Stimulated activated CD4-positive, alpha-beta T cell treated with anti-CD3 and anti-CD28 coated beads, Interleukin-1b, Interleukin-23, amount 100 ng/mL, for 48 hours (primary cell): ENCODE data around the gene IFT81.
A peak's percentile ranks its signal among the peaks of the same experiment; 100 is the strongest.
"Not testable (repeated sequence)": the region's sequence is repeated elsewhere in the genome, so short reads cannot be mapped to it uniquely, and the experiment has no call there.

ENCODE experiments used
- DNase-seq: peaks from one replicate; pipeline ENCODE4 v3.0.0-alpha.2; 2020

Gene IFT81

GRCh38 chr12:110211639-110212536 is 87.7 kb downstream of the IFT81 start:
- DNase-seq: not testable (repeated sequence)

GRCh38 chr12:110217996-110218674 is 94.0 kb downstream of the IFT81 start:
- no peak for DNase-seq

GRCh38 chr12:110222027-110222426 is 97.9 kb downstream of the IFT81 start:
- no peak for DNase-seq

- DNase-seq: no peak
Observed at GRCh38 chr12:110222433-110222832, 98.3 kb downstream of the IFT81 start.

GRCh38 chr12:110223777-110224378 is 99.7 kb downstream of the IFT81 start:
- no peak for DNase-seq

- DNase-seq: no peak
Observed at GRCh38 chr12:110224379-110225304, 100.5 kb downstream of the IFT81 start.

GRCh38 chr12:110227138-110227537 is 103.0 kb downstream of the IFT81 start:
- DNase-seq: no peak

GRCh38 chr12:110228348-110228747 is 104.2 kb downstream of the IFT81 start:
- not testable (repeated sequence) for DNase-seq

GRCh38 chr12:110228756-110229155 is 104.6 kb downstream of the IFT81 start:
- DNase-seq: no peak

- DNase-seq: no peak
Observed at GRCh38 chr12:110229409-110229808, 105.3 kb downstream of the IFT81 start.

- no peak for DNase-seq
Observed at GRCh38 chr12:110230655-110231054, 106.5 kb downstream of the IFT81 start.

GRCh38 chr12:110233212-110233903 is 109.2 kb downstream of the IFT81 start:
- no peak for DNase-seq

GRCh38 chr12:110234331-110234751 is 110.2 kb downstream of the IFT81 start:
- no peak for DNase-seq

GRCh38 chr12:110234755-110235154 is 110.6 kb downstream of the IFT81 start:
- no peak for DNase-seq

GRCh38 chr12:110235383-110235782 is 111.2 kb downstream of the IFT81 start:
- DNase-seq: no peak

- DNase-seq: no peak
Observed at GRCh38 chr12:110243227-110243626, 119.1 kb downstream of the IFT81 start.

GRCh38 chr12:110244372-110244771 is 120.2 kb downstream of the IFT81 start:
- no peak for DNase-seq

- DNase-seq: no peak
Observed at GRCh38 chr12:110244829-110245228, 120.7 kb downstream of the IFT81 start.

GRCh38 chr12:110245369-110245772 is 121.2 kb downstream of the IFT81 start:
- peak; percentile 32 for DNase-seq

GRCh38 chr12:110246636-110247339 is 122.6 kb downstream of the IFT81 start:
- no peak for DNase-seq
